Activated CD8-positive, alpha-beta T cell treated with anti-CD3 and anti-CD28 coated beads for 36 hours (primary cell): Measurements from ENCODE around the gene ZBTB2. TPM values are rescaled to one million over a fixed set of nuclear protein-coding genes. Genes with fewer than 3 reads are reported as not detected.
"Not testable (repeated sequence)": the region's sequence is repeated elsewhere in the genome, so short reads cannot be mapped to it uniquely, and the experiment has no call there.

Experiments
- ATAC-seq: fragments of 200-7000 bp; cut with Tn5 transposase; one replicate; pipeline ENCODE4 v1.10.0; 2021; ENCODE audit warnings: mild to moderate bottlenecking, moderate library complexity
- CTCF ChIA-PET: fragments of 350-600 bp; sonication (Branson Sonifier 250); formaldehyde crosslinking; loops from one replicate; lab custom pipeline; 2021; ENCODE audit warnings: antibody characterized with exemption; lab: Charles Lee
- POLR2A ChIA-PET: fragments of 350-600 bp; sonication (Branson Sonifier 250); formaldehyde crosslinking; loops from one replicate; lab custom pipeline; 2021; ENCODE audit warnings: antibody characterized with exemption; lab: Charles Lee
- DNase-seq: peaks from one replicate; pipeline ENCODE4 v3.0.0-alpha.2; 2020
- H3K27ac Mint-ChIP-seq: one replicate; pipeline ENCODE4 v1.8.0; 2021; ENCODE audit warnings: mild to moderate bottlenecking, mixed read lengths
- H3K27me3 Mint-ChIP-seq: one replicate; pipeline ENCODE4 v1.8.0; 2021; ENCODE audit warnings: mixed read lengths
- H3K36me3 Mint-ChIP-seq: one replicate; pipeline ENCODE4 v1.8.0; 2021; ENCODE audit warnings: low read depth, mixed read lengths
- H3K4me1 Mint-ChIP-seq: one replicate; pipeline ENCODE4 v1.8.0; 2021; ENCODE audit warnings: low read depth, mixed read lengths
- H3K4me3 Mint-ChIP-seq: one replicate; pipeline ENCODE4 v1.8.0; 2021; ENCODE audit warnings: mild to moderate bottlenecking, moderate library complexity, mixed read lengths
- H3K9me3 Mint-ChIP-seq: one replicate; pipeline ENCODE4 v1.8.0; 2021; ENCODE audit warnings: mixed read lengths
- CTCF ChIP-seq: fragments of 200-600 bp; IDR thresholded peaks from one replicate; pipeline ENCODE4 v1.8.0; 2022; ENCODE audit warnings: antibody characterized with exemption, mild to moderate bottlenecking
- intact Hi-C: fragments of 100-400 bp; cut with micrococcal nuclease; formaldehyde crosslinking; loops from one replicate; pipeline ENCODE4 v1.10.0; 2022
- total RNA-seq, 2 experiments: library from RNA; stranded (reverse); gene quantifications; one replicate each; pipeline ENCODE4 v1.2.3, GENCODE V29; 2021

ZBTB2 gene
- total RNA-seq, 2 experiments from 2014 or later, result 16.5 to 16.7 TPM

GRCh38 chr6:151365233-151365632, 26.1 kb downstream of the ZBTB2 start:
- DNase-seq (no peak), ATAC-seq (no peak)
- no peaks in the 10 kb centered on the region for H3K4me1 Mint-ChIP-seq
- no peak overlapping the region for H3K27ac Mint-ChIP-seq
- no peaks in the 10 kb centered on the region for H3K9me3 Mint-ChIP-seq
- intact Hi-C loops, result no loop called here
- ChIA-PET POLR2A (interaction anchor here (0.6 kb wide), 1 partner anchor 208 kb away, joined by 3 read pairs; no protein-coding TSS in a partner anchor), CTCF (interaction anchor here (1.2 to 1.4 kb wide), 2 partner anchors 41 to 473 kb away, joined by 3 to 5 read pairs; no protein-coding TSS in a partner anchor)
- peaks cover 34% of the 10 kb centered on the region for H3K36me3 Mint-ChIP-seq
- no peaks in the 10 kb centered on the region for H3K27me3 Mint-ChIP-seq
- TF ChIP-seq CTCF, result no peak
- H3K4me3 Mint-ChIP-seq, result no peak overlapping the region

GRCh38 chr6:151359486-151359885, 31.9 kb downstream of the ZBTB2 start:
- H3K27me3 Mint-ChIP-seq, result no peaks in the 10 kb centered on the region
- ChIA-PET CTCF (no interaction called here), POLR2A (no interaction called here)
- no peak for ATAC-seq
- intact Hi-C loops, result no loop called here
- H3K9me3 Mint-ChIP-seq, result no peaks in the 10 kb centered on the region
- TF ChIP-seq CTCF, result no peak
- peaks cover 15% of the 10 kb centered on the region for H3K36me3 Mint-ChIP-seq
- peaks cover 10% of the 10 kb centered on the region for H3K4me1 Mint-ChIP-seq
- no peak overlapping the region for H3K27ac Mint-ChIP-seq
- no peak for DNase-seq
- H3K4me3 Mint-ChIP-seq, result no peak overlapping the region

GRCh38 chr6:151358475-151358874, 32.9 kb downstream of the ZBTB2 start:
- H3K27ac Mint-ChIP-seq, result no peak overlapping the region
- no peak overlapping the region for H3K4me3 Mint-ChIP-seq
- peaks cover 10% of the 10 kb centered on the region for H3K4me1 Mint-ChIP-seq
- ATAC-seq (no peak), DNase-seq (no peak)
- peaks cover 13% of the 10 kb centered on the region for H3K36me3 Mint-ChIP-seq
- intact Hi-C loops, result no loop called here
- no peak for TF ChIP-seq CTCF
- H3K9me3 Mint-ChIP-seq, result no peaks in the 10 kb centered on the region
- ChIA-PET POLR2A (no interaction called here), CTCF (interaction anchor here (0.7 to 3.1 kb wide), 4 partner anchors 15 to 344 kb away, joined by 3 to 18 read pairs (median 3); no protein-coding TSS in a partner anchor)
- no peaks in the 10 kb centered on the region for H3K27me3 Mint-ChIP-seq

GRCh38 chr6:151357758-151358436, 33.5 kb downstream of the ZBTB2 start:
- peaks cover 13% of the 10 kb centered on the region for H3K36me3 Mint-ChIP-seq
- ChIA-PET POLR2A (interaction anchor here (0.9 kb wide), 1 partner anchor 32 kb away, joined by 3 read pairs; no protein-coding TSS in a partner anchor), CTCF (interaction anchor here (0.7 to 3.1 kb wide), 5 partner anchors 16 to 344 kb away, joined by 3 to 18 read pairs (median 3); no protein-coding TSS in a partner anchor)
- H3K9me3 Mint-ChIP-seq, result no peaks in the 10 kb centered on the region
- H3K4me3 Mint-ChIP-seq, result no peak overlapping the region
- H3K27ac Mint-ChIP-seq, result no peak overlapping the region
- no peak for DNase-seq
- peaks cover 10% of the 10 kb centered on the region for H3K4me1 Mint-ChIP-seq
- no peak for ATAC-seq
- intact Hi-C loops, result no loop called here
- H3K27me3 Mint-ChIP-seq, result no peaks in the 10 kb centered on the region
- no peak for TF ChIP-seq CTCF

- H3K27me3 Mint-ChIP-seq, DNase-seq, H3K9me3 Mint-ChIP-seq, intact Hi-C loops, H3K4me3 Mint-ChIP-seq, ATAC-seq, H3K36me3 Mint-ChIP-seq, H3K27ac Mint-ChIP-seq: not testable (repeated sequence)
- H3K4me1 Mint-ChIP-seq, result peaks cover 10% of the 10 kb centered on the region
- CTCF ChIA-PET, result interaction anchor here (1.0 to 3.1 kb wide), 4 partner anchors 21 to 342 kb away, joined by 3 to 18 read pairs (median 4); no protein-coding TSS in a partner anchor
- POLR2A ChIA-PET, result interaction anchor here (0.9 kb wide), 1 partner anchor 33 kb away, joined by 3 read pairs; no protein-coding TSS in a partner anchor
Measured at GRCh38 chr6:151356983-151357382, 34.4 kb downstream of the ZBTB2 start.
